HFFc6 (cell line): ENCODE results near the gene PALLD. TPM values are rescaled to one million over a fixed set of nuclear protein-coding genes. Genes with fewer than 3 reads are reported as not detected.

ENCODE experiments used
- DNase-seq: peaks from one replicate; pipeline ENCODE4 v3.0.0-alpha.2; 2018
- H3K27ac Mint-ChIP-seq: 2 replicates; pipeline ENCODE4 v1.8.0; 2020; ENCODE audit warnings: mild to moderate bottlenecking, mixed read lengths
- H3K27me3 Mint-ChIP-seq: 2 replicates; pipeline ENCODE4 v1.8.0; 2021; ENCODE audit warnings: mild to moderate bottlenecking, moderate library complexity, mixed read lengths; ENCODE audit not compliant: insufficient read depth
- H3K36me3 Mint-ChIP-seq: 2 replicates; pipeline ENCODE4 v1.8.0; 2021; ENCODE audit warnings: low read depth, mixed read lengths
- H3K4me1 Mint-ChIP-seq: 2 replicates; pipeline ENCODE4 v1.8.0; 2020; ENCODE audit warnings: low read depth, mixed read lengths
- H3K4me3 Mint-ChIP-seq: 2 replicates; pipeline ENCODE4 v1.8.0; 2020; ENCODE audit warnings: mild to moderate bottlenecking, moderate library complexity, mixed read lengths
- H3K9me3 Mint-ChIP-seq: 2 replicates; pipeline ENCODE4 v1.8.0; 2020; ENCODE audit warnings: mild to moderate bottlenecking, mixed read lengths
- total RNA-seq, 6 experiments: library from RNA; stranded (reverse); fragmentation: NEBNext Ultra II Directional; extraction: Animal tissue kit (Norgen Biotek cat#: 25700); gene quantifications; 2 replicates in 1 of 6; 3 replicates in 5 of 6; pipeline ENCODE4 v1.2.3, GENCODE V29; 2021
- TF ChIP-seq, protein P1 (sequence below): fragments of 200-600 bp; sonication (generic); IDR thresholded peaks from 2 replicates; pipeline ENCODE4 v1.5.0; 2021; ENCODE audit warnings: antibody characterized with exemption, mild to moderate bottlenecking

Gene PALLD
- total RNA-seq, 6 experiments from 2014 or later, result 72.6 to 163 (median 149) TPM

DNA sequence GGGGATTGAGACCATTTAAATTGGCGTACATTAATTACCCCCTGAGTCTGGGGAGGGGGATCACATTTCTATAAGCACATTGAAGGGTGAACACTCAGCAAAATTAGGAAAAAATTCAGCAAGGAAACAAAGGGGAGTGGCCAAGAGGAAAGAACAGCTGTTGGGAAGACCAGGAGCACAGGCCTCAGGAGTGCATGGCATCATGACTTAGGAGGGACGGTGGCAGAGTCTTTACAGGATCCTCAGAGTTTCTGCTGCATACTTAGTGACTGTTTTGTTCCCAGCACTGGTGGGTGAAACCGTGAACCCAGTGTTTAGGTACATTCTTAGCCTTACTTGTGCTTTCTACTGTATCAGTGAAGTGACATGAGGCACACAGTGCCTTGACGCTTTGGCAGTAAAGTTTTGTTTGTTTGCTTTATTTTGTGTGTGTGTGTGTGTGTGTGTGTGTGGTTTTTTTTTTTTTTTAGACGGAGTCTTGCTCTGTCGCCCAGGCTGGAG is 391.9 kb downstream of the PALLD start:
- DNase-seq, result no peak
- Mint-ChIP-seq H3K36me3 (peaks cover 61% of the 10 kb centered on the region), H3K4me3 (no peak overlapping the region), H3K9me3 (no peaks in the 10 kb centered on the region), H3K4me1 (peaks cover 68% of the 10 kb centered on the region), H3K27ac (0 out of 2 replicates have a peak overlapping the region, but pooled peaks have one; percentile 79), H3K27me3 (peaks cover 3% of the 10 kb centered on the region; the same call in 1 of the 2 replicates)
- TF ChIP-seq, protein P1, sequence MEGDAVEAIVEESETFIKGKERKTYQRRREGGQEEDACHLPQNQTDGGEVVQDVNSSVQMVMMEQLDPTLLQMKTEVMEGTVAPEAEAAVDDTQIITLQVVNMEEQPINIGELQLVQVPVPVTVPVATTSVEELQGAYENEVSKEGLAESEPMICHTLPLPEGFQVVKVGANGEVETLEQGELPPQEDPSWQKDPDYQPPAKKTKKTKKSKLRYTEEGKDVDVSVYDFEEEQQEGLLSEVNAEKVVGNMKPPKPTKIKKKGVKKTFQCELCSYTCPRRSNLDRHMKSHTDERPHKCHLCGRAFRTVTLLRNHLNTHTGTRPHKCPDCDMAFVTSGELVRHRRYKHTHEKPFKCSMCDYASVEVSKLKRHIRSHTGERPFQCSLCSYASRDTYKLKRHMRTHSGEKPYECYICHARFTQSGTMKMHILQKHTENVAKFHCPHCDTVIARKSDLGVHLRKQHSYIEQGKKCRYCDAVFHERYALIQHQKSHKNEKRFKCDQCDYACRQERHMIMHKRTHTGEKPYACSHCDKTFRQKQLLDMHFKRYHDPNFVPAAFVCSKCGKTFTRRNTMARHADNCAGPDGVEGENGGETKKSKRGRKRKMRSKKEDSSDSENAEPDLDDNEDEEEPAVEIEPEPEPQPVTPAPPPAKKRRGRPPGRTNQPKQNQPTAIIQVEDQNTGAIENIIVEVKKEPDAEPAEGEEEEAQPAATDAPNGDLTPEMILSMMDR, result no peak

DNA sequence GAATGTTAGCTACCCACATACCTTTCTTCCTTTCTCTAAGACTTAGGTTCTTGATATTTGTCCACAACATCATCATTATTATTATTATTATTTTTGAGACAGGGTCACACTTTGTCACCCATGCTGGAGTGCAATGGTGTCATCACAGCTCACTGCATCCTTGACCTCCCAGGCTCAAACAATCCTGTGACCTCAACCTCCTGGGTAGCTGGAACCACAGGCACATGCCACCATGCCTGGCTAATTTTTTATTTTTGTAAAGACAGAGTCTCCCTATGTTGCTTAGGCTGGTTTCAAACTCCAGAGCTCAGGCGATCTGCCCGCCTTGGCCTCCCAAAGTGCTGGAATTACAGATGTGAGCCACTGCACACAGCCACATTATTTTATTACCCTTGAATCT is 394.2 kb downstream of the PALLD start:
- TF ChIP-seq, protein P1, result no peak
- Mint-ChIP-seq H3K4me3 (no peak overlapping the region), H3K9me3 (no peaks in the 10 kb centered on the region), H3K27me3 (peaks cover 3% of the 10 kb centered on the region; the same call in 1 of the 2 replicates), H3K4me1 (peaks cover 45% of the 10 kb centered on the region), H3K36me3 (peaks cover 62% of the 10 kb centered on the region), H3K27ac (peak overlapping the region; percentile 65; the same call in 1 of the 2 replicates)
- no peak for DNase-seq

DNA sequence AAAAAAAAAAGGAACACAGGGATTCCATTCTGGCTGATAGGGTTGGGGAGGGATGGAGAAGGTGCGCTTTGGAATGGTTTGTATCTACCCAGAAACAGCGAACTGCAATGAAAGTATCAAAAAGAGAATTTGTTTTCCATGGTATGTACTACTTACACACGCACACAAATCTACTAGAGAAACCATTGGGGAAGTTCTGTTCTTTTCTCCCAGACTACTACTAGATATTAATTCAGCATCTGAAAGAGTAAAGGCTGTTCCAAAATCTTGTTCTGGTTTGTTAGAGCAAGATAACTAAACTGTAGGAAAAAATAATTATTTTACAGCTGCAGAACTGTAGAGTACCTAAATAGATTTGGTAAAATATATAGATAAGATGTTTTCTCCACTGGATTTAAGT is 394.8 kb downstream of the PALLD start:
- peak overlapping the region; percentile 65 for H3K27ac Mint-ChIP-seq
- no peaks in the 10 kb centered on the region for H3K9me3 Mint-ChIP-seq
- peaks cover 39% of the 10 kb centered on the region for H3K4me1 Mint-ChIP-seq
- TF ChIP-seq, protein P1, result no peak
- H3K4me3 Mint-ChIP-seq, result no peak overlapping the region
- DNase-seq, result no peak
- peaks cover 3% of the 10 kb centered on the region for H3K27me3 Mint-ChIP-seq
- peaks cover 66% of the 10 kb centered on the region for H3K36me3 Mint-ChIP-seq

DNA sequence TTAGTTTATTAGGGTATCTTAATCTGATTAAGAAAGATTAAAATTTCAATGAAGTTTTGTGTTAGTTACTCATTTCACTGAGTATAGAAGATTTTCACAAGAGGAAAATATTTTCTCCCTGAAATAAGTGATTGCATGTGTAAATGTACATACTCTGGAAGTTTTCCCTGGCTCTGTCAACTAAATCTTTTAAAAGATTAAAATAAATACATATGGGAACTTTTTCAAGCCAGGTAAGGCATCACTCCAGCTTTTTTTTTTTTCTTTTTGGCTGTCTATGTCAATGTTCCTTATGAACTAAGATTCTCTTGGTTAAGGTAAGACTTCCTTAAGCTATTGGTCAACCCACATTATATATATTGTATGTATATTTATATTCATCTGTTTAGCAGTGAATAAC is 395.6 kb downstream of the PALLD start:
- Mint-ChIP-seq H3K27me3 (peaks cover 3% of the 10 kb centered on the region), H3K27ac (no peak overlapping the region), H3K36me3 (peaks cover 70% of the 10 kb centered on the region), H3K4me3 (no peak overlapping the region), H3K4me1 (peaks cover 34% of the 10 kb centered on the region), H3K9me3 (no peaks in the 10 kb centered on the region)
- no peak for DNase-seq
- TF ChIP-seq, protein P1, result no peak

DNA sequence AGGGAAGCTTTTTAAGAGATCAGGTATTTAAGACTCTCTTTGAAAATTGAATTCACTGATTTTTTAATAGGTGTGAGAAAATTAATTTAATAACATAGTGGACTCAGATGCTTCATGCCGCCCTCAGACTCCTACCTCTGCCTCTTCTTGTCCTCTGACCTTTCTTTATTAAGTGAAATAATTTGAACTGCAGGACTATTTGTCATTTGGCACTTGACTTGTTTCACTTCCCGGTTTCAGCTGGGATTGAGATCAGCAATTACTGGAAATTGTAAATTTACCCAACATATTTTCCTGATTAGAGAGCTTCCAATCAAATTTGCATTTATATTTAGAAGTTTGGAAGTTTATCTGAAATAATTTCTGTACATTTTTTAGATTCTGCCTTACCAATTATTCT is 396.4 kb downstream of the PALLD start:
- no peak for DNase-seq
- Mint-ChIP-seq H3K27me3 (peaks cover 3% of the 10 kb centered on the region), H3K27ac (no peak overlapping the region), H3K4me3 (no peak overlapping the region), H3K4me1 (peaks cover 27% of the 10 kb centered on the region), H3K36me3 (peaks cover 73% of the 10 kb centered on the region), H3K9me3 (no peaks in the 10 kb centered on the region)
- TF ChIP-seq, protein P1, result no peak

DNA sequence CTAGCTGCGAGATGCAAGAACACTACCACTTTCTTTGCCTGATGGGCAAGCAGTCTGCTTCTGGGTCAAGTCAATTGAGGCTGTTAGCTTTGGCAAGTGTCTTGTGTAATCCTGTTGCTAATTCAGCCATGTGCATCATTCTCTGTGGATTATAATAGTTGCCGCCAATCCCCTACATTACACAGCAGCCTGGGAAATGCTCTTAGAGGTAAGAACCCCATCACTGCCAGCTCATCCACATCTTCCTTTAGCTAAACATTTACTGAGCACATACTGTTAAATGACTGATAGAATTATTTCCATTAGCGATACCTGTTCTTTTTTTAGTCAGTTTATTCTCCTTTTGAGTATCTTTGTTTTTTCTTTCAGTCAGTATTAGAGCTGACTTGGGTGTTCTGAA is 397.0 kb downstream of the PALLD start:
- DNase-seq, result no peak
- Mint-ChIP-seq H3K4me1 (peaks cover 21% of the 10 kb centered on the region), H3K36me3 (peaks cover 73% of the 10 kb centered on the region), H3K27ac (no peak overlapping the region), H3K9me3 (no peaks in the 10 kb centered on the region), H3K4me3 (no peak overlapping the region), H3K27me3 (peaks cover under 1% of the 10 kb centered on the region)
- TF ChIP-seq, protein P1, result no peak
